22Rv1 (cell line): Measurements from ENCODE around the gene GRK3.

Experiments used
- H3K27ac ChIP-seq: fragments of 450-650 bp; 2 replicates; pipeline ENCODE4 v1.5.1; 2017
- CTCF ChIP-seq: fragments of 450-650 bp; IDR thresholded peaks from 2 replicates; pipeline ENCODE4 v1.5.1; 2017; ENCODE audit warnings: mild to moderate bottlenecking
- ZFX ChIP-seq: fragments of 450-650 bp; IDR thresholded peaks from 2 replicates; pipeline ENCODE4 v1.6.1; 2017; ENCODE audit warnings: antibody characterized with exemption, borderline replicate concordance

The GRK3 gene

GRCh38 chr22:25748704-25749103, 184.2 kb downstream of the GRK3 start:
- no peak overlapping the region for H3K27ac ChIP-seq
- TF ChIP-seq ZFX, result no peak
- no peak for TF ChIP-seq CTCF

GRCh38 chr22:25749420-25750169, 185.1 kb downstream of the GRK3 start:
- TF ChIP-seq CTCF, result no peak
- no peak for TF ChIP-seq ZFX
- H3K27ac ChIP-seq, result no peak overlapping the region

GRCh38 chr22:25750569-25751173, 186.2 kb downstream of the GRK3 start:
- H3K27ac ChIP-seq, result no peak overlapping the region

GRCh38 chr22:25751174-25751581, 186.7 kb downstream of the GRK3 start:
- TF ChIP-seq CTCF, result no peak
- no peak for TF ChIP-seq ZFX
- H3K27ac ChIP-seq, result no peak overlapping the region

More at GRCh38 chr22:25750569-25751173, 186.2 kb downstream of the GRK3 start:
- TF ChIP-seq ZFX, result no peak
- TF ChIP-seq CTCF, result no peak

GRCh38 chr22:25752615-25753214, 188.2 kb downstream of the GRK3 start:
- no peak for TF ChIP-seq CTCF
- TF ChIP-seq ZFX, result no peak
- H3K27ac ChIP-seq, result no peak overlapping the region

- no peak overlapping the region for H3K27ac ChIP-seq
- no peak for TF ChIP-seq ZFX
- TF ChIP-seq CTCF, result no peak
These were observed 188.8 kb downstream of the GRK3 start for GRCh38 chr22:25753252-25753651.
